8988T (cell line): ENCODE data around the gene SLC38A10.
A peak's percentile ranks its signal among the peaks of the same experiment; 100 is the strongest.
"Not testable (repeated sequence)": the region's sequence is repeated elsewhere in the genome, so short reads cannot be mapped to it uniquely, and the experiment has no call there.

Experiments
- DNase-seq: peaks from one replicate; pipeline ENCODE4 v3.0.0; 2011

SLC38A10 gene

DNA sequence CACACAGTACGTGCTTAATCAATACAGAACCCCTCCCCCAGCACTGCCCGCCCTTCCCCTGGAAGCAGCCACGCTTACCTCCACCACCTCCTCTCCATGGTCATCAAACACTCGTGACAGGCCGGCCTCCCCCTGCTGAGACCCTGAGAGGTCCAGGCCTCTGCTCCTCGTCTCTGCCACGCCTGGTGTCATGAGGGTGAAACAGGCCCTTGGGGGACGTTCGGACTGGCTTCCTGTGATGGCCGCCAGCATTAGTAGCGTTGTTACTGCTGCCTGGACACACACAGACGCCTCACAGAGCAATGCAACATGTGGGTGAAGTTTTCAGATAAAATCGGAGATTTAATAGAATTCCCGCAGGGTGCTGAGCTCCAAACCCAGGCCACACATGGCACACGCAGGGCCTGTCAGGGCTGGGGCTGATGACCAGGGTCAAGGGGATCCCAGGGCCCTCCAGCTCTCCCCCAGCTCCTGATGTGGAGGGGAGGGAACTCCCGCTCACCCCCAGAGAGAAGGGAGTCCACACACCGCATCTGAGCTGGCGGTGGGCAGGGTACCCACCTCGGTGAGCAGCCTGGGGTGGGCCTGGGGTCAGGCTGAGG lies 15.9 kb upstream of the SLC38A10 start:
- DNase-seq: no peak

DNA sequence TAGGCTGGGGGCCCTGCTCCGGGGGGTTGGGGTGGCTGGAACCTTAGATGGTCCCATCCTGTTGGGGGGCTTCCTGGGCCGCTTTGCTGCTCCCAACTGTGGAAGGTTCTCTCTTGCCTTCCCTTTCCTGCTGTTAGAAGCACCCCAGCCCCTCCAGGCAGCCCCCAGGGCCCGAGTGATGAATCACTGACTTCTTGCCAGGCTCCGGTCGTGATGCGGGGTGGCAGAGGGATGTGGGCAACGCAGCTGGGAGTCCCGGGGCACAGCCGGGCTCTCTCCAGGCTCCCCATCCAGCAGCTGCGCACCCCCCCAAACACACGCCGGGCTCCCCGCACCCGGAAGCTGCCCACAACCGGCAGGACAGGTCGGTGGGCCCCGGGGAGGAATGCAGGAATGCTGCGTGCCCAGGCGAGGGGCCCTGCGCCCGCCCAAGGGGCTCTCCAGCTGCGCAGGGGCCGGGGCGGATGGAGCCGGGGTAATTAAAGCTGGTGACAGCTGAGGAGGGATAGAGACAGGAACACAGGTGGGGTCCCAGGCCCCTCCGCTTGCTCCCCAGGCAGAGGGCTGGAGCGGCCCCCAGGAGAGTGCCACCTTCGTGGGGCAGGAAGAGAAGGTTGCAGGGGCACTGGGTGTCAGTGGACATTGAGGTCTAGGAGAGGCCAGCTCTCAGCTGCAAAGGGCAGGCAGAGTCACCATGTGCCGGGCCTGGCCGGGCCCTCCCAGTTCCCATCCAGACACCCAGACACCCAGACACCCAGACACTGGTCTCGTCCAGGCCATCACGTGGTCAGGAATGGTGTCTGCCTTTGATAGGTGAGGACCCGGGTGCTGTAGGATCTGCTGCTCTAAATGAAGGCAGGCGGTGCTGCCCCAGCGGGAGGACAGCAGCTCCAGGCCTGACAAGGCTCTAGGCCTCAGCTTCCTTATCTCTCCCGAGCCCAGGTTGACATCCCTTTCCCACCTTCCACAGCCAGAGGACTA lies 15.0 kb upstream of the SLC38A10 start:
- no peak for DNase-seq

DNA sequence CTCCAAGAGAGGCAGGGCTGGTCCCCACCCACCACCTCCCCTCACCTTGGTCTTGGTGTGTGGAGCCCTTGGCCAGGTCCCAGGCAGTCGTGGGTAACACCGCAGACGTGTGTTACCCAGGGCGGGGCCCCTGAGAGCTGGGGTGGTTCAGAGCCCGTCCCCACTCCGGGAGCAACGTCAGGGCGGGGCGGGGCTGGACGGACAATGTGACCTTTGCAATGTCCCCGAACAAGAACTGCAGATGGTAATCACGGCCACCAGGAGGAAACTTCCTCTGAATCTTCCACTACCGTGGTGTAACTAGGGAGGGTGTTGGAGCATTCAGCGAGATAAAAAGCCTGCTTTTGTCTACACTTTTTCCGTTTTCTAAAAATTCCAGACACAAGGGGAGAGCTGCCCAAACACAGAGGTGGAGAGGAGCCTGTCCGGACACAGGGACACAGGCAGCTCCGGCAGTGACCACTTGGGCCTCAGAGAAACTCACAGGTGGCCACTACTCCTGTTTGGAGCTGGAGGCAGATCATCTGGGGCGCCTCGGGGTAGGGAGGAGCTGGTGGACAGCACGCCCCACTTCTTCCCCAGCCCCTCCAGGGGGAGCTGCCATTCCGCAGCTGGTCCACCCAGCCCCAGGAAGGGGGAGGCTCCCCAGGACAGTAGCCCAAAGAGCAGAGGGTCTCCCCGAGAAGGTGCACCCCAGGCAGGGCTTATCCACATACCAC lies 14.2 kb upstream of the SLC38A10 start:
- DNase-seq: peak; percentile 76

DNA sequence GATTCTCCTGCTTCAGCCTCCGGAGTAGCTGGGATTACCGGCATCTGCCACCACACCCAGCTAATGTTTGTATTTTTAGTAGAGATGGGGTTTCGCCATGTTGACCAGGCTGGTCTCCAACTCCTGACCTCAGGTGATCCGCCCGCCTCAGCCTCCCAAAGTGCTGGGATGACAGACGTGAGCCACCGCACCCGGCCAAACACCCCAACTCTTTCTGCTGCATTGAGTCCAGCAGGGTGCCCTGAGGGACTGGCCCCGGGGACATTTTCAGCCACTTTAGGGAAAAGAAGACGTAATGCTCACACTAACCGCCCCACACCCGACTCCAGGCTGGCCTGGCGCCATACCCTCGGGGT lies 13.7 kb upstream of the SLC38A10 start:
- not testable (repeated sequence) for DNase-seq

DNA sequence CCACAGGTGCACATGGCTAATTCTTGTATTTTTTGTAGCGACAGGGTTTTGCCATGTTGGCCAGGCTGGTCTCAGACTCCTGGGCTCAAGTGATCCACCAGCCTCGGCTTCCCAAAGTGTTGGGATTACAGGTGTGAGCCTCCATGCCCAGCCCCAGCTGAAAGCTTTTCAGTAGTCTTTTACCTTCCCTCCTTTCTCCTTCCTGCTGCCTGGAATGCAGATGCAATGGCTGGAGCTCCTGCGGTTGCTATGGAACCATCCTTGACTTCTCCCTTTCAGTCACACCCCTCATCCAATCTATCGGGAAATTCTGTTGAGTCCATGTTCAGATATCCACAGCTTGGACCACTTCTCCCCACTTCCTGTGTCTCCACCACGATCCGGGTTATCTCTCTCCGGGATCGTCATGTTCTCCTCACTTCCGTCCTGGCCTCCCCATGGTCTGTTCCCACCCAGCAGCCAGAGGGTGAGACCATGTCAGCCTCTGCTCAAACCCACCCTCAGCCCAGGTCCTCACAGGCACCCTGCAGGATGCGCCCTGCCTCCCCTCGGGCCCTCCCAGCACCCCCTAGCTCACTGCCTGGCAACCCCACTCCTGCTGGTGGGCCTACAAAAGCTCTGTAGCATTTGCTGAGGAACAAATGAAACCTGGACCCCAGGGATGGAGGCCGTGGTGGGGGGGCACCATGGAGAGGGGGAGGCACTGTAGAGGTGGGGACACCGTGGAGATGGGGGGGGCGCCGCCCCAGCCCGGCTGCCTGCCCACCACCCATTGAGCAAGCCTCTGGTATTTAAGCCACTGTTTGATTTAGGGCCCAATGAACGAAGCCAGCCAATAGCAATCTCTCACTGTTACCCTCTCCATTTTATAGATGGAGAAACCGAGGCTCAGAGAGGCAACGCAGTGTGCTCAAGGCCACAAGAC lies 12.8 kb upstream of the SLC38A10 start:
- no peak for DNase-seq

DNA sequence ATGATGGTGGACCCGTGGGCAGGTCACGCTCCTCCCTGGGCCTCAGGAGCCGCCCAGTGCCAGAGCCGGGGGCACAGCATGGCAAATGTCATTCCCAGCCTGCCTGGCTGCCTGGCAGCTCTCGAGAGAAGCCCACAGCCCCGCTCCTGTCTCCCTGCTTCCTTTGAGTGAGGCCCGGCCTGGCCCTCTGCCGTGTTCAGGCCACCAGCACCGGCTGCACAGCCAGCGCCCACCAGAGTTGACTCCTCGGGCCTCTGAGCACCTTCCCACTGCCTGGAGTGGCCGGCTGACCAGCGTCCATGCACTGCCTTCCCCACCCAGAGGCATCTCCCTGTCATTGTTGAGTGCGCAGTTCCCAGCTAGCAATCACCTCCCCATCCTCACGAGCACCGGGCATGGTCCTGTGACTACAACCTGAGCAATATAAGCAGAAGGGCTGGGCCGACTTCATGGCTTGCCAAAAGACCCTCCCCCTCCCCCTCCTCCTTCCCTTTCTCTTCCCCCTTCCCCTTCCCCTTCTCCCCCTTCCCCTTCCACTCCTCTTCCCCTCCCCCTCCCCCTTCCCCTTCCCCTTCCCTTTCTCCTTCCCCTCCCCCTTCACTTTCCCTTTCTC lies 11.9 kb upstream of the SLC38A10 start:
- peak; percentile 62 for DNase-seq

DNA sequence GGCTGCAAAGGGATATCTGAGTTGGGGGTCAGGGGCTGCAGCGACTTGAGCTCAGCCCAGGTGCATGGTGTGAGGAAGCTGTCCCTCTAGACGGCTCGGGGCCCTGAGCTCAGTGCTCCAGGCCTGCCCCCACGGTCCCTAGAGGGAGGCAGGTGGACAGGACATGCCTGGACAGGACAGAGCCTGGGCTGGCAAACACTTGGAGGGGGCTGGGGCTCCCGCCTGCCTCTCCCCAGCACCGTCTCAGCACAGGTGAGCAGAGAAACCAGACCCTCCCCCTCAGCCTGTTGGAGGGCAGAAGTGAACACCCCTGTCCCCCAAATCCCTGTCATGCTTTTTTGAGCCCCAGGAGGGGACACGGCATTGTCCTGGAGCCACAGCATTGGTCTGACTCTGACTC lies 11.4 kb upstream of the SLC38A10 start:
- no peak for DNase-seq

DNA sequence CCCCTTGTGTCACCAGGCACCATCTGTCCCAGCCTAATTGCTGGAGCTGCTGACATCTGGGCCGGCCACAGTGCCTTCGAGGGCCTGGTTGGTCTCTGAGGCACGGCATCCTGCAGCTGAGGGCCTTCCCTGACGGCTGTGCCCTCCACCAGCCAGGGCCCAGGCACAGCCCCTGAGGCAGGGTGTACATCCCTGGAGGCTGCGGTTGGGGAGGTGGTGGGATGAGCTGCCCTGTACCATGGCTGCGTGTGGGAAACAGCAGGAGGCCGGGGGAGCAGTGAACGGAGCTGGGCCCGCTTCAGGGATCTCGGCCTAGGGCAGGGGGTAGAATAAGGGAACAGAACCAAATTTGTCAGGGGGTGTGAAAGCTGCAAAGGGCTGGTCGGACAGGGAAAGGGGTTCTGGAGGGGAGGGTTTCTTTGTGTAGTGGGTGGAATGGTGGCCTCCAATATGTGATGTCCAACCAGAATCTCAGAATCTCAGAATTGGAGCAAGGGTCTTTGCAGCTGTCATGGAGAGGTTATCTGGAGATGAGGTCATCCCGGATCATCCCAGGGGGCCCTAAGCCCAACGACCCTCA lies 10.0 kb upstream of the SLC38A10 start:
- no peak for DNase-seq

DNA sequence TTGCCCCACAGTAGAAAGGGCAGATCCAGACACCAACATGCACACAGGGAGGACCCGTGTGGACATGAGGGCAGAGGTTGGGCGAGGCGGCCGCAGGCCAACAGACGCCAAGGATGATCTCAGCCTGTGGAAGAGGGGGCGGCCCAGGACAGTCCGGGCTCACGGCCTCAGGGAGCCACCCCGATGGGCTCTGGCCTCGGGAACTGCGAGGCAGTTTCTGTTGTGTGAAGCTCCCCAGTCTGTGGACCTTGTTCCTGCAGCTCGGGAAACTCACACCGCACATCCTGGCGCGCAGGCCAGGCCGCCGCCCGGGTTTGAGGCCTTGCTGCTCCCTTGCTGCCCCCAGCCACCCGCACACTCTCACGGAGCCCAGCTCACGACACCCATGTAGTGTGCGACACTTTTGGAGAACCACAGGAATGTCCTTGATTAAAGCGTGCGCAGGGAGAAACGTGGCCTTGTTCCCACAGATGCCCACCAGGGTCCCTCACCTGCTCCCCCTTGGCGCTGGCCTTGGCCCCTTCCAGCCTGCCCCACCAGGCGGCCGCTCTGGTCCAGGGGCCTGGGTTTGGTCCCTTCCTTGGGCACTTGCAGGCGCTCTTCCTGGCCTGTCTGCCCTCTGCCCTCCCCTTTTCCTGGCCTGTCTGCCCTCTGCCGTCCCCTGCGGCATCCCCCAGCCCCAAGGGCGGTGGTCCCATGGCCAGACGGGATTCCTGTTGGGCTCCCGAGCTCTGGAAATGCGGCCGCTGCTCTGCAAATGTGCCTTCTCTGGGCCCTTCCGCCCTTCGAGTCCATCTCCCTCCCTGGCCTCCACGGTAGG lies 9.3 kb upstream of the SLC38A10 start:
- no peak for DNase-seq

DNA sequence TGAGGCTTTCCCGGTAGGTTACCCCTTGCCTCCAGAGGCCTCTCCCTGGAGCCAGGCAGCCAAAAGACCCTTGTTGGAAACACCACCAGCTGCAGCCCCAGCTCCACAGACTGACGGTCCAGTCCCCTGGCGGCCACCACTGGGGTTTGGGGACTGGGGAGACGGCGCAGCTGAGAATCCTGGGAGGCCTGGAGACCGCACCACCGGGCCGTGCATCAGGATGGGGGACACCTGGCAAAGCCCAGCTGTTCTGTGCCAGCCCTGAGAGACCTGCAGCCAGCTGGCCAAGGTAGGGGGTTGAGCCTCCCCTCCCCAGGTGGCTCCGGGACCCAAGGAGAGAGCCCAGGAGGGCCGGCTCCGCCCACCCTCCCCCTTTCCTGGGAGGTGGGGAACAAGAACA lies 8.3 kb upstream of the SLC38A10 start:
- DNase-seq: no peak

DNA sequence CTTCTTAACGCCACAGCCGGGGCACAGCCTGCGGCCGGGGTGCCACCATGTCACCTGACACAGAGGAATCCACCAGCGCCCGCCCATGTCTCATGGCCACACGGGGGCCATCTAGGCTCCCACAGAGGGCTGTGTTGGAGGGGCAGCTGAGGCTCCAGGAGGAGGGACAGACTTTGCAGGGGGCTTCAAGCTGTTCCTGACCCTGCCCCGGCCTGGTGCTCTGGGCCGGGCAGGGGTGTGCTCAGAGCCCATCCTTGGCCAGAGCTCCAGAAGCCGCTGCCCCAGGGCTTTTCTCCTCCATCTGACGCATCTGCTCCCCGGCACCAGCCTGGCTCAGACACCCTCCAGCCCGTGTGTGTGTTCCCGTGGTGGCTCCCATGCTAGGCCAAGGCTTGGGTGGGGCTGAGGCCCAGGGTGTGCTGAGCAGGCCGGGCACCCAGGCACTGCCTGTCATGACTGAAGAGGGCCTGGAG lies 7.8 kb upstream of the SLC38A10 start:
- DNase-seq: no peak

DNA sequence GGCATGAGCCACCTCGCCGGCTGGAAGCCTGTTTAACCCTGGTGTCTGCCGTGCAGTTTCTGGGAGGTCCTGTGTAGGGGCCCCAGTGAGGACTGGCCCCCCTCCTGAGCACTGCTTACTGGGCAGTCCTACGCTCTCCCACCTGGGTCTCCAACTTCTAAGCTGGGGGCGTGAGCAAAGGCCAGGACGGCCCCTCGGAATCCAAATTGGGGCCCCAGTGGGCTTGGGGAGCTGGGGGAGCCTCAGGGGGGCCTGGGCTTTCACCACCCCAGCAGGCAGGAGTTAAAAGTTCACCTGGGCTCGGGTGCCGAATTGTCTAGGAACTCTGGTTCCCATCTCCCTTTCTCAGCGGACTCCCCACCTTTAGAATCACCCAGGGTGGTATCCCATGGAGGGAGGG lies 7.2 kb upstream of the SLC38A10 start:
- no peak for DNase-seq

DNA sequence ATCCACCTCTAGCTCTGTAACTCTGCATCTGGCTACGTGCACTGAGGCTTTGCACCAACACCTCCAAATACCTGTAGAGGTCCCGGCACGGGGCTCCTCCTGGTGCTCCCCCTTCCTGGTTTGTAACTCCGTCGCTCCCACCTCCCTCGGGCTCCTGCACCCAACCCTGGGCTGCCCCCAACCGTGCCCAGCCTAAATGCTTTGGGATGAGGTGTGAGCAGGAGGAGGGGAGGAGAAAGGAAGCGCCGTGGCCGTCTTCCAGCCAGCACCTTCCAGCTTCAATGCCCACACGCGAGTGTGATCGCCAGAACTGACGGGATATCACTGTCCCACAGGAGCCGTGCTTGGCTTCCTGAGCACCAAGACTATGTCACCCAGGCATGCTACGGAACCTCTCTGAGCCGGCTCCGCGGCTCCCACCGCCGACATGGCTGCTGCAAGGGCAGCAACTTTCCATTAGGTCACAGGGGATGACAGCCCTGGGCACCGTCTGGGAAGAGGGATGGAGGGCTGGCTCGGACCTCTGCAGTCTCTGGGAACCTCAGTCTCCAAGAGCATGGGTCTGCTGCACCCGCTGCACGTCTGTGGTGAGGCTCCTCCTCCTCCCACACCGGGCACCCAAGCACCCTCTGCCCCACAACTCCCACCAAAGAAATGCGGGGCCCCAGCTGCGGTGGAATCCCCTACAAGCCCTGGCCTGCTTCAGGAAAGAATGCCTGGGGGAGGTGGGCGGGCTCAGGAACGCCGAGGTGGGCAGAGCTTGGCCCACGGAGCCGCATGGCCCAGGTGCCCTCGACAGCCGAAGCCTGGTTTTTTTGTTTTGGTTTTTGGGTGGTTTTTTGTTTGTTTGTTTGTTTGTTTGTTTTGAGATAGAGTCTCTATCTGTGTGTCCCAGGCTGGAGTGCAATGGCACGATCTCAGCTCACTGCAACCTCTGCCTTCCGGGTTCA lies 6.4 kb upstream of the SLC38A10 start:
- DNase-seq: no peak

DNA sequence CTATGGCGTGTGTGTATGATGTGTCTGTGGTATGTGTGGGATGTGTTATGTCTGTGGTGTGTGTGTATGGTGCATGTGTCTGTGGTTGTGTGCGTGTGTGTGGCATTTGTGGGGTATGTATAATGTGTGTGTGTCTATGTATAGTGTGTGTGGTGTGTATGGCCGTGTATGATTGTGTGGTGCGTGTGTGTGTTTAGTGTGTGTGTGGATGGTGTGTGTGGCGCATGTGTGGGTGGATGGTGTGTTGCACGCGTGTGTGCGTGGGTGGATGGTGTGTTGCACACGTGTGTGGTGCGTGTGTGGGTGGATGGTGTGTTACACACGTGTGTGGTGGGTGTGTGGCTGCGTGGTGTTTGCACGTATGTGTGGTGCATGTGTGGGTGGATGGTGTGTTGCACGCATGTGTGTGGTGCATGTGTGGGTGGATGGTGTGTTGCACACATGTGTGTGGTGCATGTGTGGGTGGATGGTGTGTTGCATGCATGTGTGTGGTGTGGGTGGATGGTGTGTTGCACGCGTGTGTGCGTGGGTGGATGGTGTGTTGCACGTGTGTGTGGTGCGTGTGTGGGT lies 5.6 kb upstream of the SLC38A10 start:
- no peak for DNase-seq

DNA sequence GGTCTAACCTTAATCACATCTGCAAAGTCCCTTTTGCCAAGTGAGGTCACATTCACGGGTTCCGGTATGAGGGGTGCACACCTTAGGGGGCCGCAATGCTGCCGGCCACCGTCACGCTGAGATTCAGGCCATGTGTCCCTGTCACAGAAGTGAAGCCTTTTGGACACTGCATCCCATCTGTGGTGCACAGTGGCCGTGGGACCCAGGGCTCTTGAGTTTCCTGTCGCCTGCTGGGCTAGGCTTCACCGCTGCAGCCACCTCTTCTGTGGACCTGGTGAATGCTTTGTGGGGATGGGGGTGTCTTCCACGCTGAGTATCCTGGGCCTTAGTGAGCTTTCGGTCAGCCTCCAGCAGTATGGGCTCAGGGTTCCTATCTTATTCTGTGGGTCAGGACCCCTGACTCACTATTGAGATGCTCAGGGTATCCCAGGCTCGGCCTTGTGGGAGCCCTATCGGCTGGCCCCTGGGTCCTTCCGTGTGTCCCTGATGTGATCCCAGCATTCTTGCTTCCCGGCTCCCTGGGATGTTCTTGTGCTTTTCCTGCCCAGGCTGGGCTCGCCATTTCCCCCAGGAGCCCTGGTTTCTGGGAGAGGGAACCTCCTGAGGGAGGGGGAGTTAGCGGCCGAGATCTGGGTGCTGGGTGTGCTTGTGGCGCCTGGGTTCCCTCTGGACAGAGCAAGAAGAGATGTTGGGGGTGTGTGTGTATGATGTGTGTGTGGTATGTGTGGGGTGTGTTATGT lies 4.9 kb upstream of the SLC38A10 start:
- no peak for DNase-seq

DNA sequence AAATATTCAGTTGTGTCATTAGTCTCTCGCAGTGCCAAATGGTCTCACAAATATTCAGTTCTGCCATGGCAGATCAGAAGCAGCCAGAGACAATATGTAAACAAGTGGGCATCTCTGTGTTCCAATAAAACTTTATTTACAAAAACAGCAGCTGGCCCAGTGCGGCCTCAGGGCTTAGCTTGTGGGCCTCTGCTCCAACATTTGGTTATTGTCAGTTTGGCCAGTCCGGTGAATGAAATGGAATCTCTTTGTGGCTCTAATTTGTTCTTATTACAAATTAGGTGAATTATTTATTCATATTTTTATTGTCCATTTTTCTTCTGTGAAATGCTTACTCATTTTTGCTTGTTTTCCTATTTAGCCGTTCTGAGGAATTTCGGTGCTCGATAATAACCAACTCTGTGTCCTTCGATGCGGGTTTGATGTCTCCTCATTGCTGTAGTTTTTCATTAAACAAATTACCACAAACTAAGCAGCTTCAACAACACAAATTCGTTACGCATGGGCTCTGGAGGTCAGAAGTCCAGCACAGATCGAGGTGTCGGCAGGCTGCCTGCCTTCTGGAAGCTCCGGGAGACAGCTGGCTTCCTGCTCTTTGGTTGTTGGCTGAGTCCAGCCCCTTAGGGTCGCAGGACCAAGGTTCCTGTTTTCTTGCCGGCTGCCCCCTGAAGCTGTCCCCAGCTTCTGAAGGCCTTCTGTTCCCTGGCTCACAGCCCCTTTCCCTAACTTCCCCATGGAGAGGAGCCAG lies 4.1 kb upstream of the SLC38A10 start:
- no peak for DNase-seq

DNA sequence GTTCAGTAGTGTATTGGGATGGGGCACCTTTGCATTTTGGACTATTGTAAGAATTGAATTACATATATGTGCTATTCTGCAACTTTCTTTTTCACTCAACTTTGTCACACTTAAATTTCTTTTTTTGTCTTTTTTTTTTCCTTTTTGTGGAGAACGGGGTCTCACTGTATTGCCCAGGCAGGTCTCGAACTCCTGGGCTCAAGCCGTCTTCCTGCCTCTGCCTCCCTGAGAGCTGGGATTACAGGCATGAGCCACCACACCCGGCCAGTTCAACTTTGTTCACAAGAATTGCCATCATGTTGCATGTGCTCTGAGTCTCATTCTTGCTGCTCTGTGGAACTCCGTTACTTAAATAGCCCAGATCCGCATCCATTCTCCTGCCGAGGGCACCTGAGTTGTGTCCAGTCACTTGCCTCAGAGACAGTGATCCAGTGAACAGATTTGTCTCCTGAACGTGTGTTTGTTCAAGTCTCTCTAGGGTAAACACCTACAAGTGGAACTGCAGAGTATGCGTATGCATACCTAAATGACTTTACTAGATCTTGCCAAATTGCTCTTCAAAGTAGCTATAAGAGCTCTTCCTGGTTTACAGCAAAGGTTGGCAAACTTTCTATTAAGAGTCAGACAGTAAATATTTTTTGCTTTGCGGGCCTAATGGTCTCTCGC lies 3.4 kb upstream of the SLC38A10 start:
- DNase-seq: no peak
